ENCODE measurements around the gene RNASE8. TPM values are rescaled to one million over a fixed set of nuclear protein-coding genes. Genes with fewer than 3 reads are reported as not detected.

Gene RNASE8
- total and polyA plus RNA-seq, 2 of the 8 experiments (the other 6 are each of a cell fraction or from before 2014, with no cell fraction given), result not detected

DNA sequence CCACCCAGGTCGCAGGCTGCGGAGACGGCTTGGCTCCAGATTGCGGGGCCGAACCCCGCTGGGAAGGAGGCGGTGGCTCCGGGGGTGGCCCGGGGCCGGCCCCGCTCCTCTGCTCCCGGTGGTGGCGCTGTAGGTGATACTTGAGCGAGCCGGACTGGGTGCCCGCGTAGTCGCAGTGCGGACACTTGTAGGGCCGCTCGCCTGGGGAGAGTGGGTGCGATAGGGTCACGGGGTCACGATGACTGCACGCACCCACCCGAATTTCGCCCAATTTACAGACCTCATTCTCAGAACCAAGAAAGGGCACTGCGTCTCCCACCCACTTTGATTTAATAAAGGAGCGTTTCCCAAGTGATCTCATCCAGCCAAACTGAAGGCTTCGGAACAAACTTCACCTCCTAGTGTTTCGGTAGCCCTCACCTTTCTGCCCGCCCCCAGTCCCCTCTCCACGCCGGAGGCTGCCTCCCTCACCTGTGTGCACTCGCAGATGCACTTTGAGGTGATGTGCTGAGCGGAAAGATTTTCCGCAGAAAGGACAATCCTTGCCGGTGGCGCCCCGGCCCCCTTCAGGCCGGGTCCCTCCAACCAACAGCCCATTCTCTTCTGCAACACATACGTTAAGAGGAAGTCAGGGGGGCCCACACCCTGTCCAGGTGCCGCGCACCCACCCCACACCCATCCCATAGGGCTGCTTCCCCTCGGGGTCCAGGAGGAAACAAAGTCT, 33.5 kb downstream of the RNASE8 start (continued):
- no peak for TF ChIP-seq TEAD4 (IDR thresholded peaks at IDR 0.05; ENCODE audit: low read depth, low read length)
